Cardiac fibroblast (primary cell): Measurements from ENCODE around the gene ZBTB7C.

Experiments used
- DNase-seq, 2 donors: peaks; one replicate each; pipeline versions ENCODE4 v3.0.0 to v3.0.0-alpha.2; 2010; ENCODE audit warnings: low read depth in 2 of 2
- H3K4me3 ChIP-seq, 2 donors: replicated peaks in 1 of 2; 1 replicate in 1 of 2; 2 replicates in 1 of 2; pipeline ENCODE4 v1.5.1; 2011; ENCODE audit warnings: low read depth in 2 of 2, low read length in 2 of 2, mild to moderate bottlenecking in 2 of 2, moderate library complexity in 1 of 2
- TF ChIP-seq, protein P1 (sequence below): IDR thresholded peaks from one replicate; pipeline ENCODE4 v1.5.1; 2011; ENCODE audit warnings: low read depth, mild to moderate bottlenecking, low read length, inconsistent platforms

The ZBTB7C gene

DNA sequence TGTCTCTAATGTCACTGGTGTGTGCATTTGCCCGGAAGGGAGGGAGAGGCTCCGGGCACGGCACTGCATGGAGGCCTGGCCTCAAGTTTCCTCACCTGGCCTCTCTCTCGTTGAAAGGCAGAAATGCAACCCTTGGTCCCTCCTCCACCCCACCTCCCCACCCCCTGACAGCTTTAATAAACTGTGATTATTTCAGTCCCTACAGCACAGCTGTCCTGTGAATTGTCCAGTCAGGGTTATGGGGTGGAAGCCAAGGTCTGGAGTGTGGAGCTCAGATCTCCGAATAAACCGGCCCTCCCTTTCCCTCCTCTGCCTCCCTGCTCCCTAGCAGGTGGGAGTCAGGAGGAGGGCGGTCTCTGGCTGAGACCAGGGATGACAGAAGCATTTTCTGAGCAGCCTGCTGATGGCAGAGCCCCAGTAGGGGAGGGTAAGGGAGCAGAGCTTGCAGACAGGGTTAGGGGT is 279.5 kb downstream of the ZBTB7C start:
- no peak overlapping the region for H3K4me3 ChIP-seq
- TF ChIP-seq, protein P1, sequence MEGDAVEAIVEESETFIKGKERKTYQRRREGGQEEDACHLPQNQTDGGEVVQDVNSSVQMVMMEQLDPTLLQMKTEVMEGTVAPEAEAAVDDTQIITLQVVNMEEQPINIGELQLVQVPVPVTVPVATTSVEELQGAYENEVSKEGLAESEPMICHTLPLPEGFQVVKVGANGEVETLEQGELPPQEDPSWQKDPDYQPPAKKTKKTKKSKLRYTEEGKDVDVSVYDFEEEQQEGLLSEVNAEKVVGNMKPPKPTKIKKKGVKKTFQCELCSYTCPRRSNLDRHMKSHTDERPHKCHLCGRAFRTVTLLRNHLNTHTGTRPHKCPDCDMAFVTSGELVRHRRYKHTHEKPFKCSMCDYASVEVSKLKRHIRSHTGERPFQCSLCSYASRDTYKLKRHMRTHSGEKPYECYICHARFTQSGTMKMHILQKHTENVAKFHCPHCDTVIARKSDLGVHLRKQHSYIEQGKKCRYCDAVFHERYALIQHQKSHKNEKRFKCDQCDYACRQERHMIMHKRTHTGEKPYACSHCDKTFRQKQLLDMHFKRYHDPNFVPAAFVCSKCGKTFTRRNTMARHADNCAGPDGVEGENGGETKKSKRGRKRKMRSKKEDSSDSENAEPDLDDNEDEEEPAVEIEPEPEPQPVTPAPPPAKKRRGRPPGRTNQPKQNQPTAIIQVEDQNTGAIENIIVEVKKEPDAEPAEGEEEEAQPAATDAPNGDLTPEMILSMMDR, result no peak
- DNase-seq, result no peak

DNA sequence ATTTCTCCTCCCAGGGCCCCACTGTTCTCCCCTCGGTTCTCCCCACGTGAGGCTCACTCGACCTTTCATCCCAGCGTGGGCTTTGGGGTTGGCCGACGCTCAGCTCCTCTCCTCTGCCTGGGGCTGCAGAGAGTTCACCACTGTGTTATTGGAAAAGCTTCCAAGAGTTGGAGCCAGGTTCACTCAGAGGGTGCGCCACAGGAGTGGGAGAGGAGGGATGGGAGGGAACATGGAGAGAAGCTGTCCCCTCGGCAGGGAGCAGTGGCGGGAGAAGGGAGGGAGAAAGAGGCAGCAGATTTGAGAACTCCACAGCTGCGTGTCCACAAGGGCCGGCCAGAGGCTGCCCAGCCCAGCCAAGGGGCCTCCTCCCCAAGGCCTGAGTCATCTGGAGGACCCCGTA is 281.6 kb downstream of the ZBTB7C start:
- no peak overlapping the region for H3K4me3 ChIP-seq
- TF ChIP-seq, protein P1, result no peak
- no peak for DNase-seq

DNA sequence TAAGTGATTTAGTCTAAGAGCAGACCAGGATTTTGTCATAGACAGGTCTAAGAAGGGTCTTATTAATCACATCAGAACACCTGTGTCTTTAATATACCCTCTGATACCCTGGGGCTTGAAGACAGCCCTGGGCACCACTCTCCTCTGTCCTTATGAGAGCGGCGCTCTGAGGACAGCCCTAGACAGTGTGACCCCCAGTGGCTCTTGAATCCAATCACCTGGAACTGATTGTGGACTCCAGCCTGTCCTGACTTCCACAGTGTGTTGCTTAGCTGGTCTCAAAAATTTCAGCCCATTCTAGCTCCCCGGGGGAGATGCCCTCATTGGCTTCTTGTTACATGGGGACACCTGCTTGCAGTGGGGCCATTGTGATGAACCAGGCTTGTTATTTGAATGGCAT is 282.9 kb downstream of the ZBTB7C start:
- no peak for DNase-seq
- TF ChIP-seq, protein P1, result no peak
- no peak overlapping the region for H3K4me3 ChIP-seq

DNA sequence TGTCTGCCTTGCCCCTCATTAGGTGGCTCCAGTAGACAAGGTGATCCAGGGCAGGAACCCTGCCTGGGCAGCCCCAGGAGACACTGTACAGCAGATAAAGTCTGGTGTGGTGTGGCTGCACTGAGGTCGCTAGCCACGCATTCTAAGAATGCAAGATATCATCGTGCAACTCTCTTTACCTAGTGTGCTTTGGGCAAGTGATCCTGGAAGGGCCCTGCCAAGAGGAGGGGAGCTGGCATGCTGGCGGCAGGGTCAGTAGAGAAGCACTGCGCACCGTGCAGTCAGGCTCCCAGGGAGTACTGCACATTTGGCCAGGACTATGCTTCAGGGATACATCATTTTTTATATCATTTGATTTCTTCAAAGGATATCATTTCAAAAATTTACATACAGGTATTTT is 283.5 kb downstream of the ZBTB7C start:
- H3K4me3 ChIP-seq, result no peak overlapping the region
- TF ChIP-seq, protein P1, result no peak
- no peak for DNase-seq

DNA sequence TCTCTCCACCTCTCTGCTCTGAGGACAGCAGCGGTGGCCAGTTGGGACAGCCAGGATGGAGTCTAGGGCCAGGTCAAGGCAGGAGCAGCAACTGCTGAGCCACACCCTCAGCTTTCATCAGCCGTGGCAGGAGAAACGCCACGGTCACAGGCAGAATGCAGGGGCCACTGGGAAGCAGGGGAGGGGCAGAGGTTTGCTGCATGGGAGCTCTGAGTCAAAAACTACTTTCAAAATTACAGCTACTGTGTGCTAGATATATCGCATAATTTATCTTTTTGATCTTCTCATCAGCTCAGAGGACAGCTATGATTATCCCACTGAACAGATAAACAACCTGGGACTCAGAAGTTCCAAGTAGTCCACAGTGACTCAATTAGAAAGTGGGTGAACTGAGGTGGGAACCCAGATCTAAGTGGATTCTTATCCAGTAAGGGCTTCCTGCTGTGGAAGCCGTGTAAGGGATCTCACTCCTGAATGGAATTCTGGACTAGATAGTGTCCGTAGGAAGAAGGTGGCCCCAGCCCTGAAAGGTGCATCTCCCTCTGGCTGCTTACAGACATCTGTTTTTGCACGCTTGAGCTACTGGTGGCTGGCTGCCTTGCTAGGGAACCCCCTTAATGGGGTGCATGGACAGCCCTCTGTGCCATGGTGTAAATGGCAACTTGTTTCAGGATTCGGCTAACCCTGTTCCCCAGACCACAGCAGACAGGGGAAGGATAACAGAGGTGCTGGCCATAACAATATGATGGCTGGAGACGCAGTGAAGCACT is 284.1 kb downstream of the ZBTB7C start:
- no peak for DNase-seq
- TF ChIP-seq, protein P1, result no peak
- no peak overlapping the region for H3K4me3 ChIP-seq

DNA sequence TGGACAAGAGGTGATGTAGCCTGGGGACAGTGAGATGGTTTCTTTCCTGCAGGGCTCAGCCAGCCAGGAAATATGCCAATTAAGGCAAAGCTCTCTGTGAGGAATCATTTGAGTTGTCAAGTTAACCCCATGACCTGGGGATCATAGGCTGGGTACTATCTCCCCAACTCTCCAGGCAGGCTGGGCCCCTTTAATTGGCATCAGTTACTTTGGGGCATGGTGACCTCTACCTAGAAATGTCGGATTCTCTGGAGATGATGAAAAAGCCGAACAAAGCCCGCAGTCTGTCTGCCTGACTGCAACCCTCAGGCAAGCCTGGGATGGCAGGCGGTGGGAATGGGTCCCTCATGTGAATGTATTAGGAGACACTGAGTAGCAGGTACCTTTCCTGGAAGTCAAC is 285.2 kb downstream of the ZBTB7C start:
- TF ChIP-seq, protein P1, result no peak
- no peak overlapping the region for H3K4me3 ChIP-seq
- DNase-seq, result no peak

DNA sequence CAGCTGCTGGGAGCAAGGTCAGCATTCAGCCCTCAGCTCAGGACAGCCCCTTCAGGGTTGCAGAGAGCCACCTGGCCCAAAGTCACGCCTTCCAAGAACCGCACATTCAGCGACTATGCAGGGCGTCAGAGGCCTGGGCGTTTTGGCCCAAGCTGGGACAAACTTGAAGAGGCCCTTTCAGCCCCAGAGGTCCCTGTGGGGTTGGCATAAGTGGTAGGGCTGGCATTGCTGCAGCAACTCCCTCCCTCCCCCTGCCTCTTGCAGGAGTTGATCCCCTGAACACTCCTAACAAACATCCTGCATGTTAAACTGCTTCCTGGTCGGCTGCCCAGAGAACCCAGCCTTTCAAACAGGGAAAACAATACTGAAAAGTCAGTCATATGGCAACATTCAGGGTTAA is 285.9 kb downstream of the ZBTB7C start:
- DNase-seq, result no peak
- TF ChIP-seq, protein P1, result no peak
- no peak overlapping the region for H3K4me3 ChIP-seq
